Uterus (tissue), 4 donors: ENCODE data around the gene FATE1. TPM values are rescaled to one million over a fixed set of nuclear protein-coding genes. Genes with fewer than 3 reads are reported as not detected.

Source experiments
- DNase-seq, 2 donors: peaks; one replicate each; pipeline ENCODE4 v3.0.0-alpha.2; 2019 to 2020
- H3K27ac ChIP-seq, 2 donors: fragments of 200-600 bp; sonication (generic); 1 replicate in 1 of 2; 2 replicates in 1 of 2; pipeline ENCODE4 v1.5.1; 2016 to 2018
- H3K27me3 ChIP-seq, 2 donors: fragments of 200-600 bp; sonication (generic); one replicate each; pipeline ENCODE4 v1.5.1; 2018 to 2019; ENCODE audit warnings: control low read depth in 1 of 2
- H3K36me3 ChIP-seq, 2 donors: fragments of 200-600 bp; sonication (generic); one replicate each; pipeline ENCODE4 v1.5.1; 2019; ENCODE audit warnings: control low read depth in 1 of 2
- H3K4me1 ChIP-seq, 2 donors: fragments of 200-600 bp; sonication (generic); one replicate each; pipeline ENCODE4 v1.5.1; 2018 to 2019; ENCODE audit warnings: control low read depth in 1 of 2
- H3K4me3 ChIP-seq, 2 donors: fragments of 200-600 bp; sonication (generic); 1 replicate in 1 of 2; 2 replicates in 1 of 2; pipeline ENCODE4 v1.5.1; 2018 to 2019; ENCODE audit warnings: mild to moderate bottlenecking in 1 of 2
- H3K9me3 ChIP-seq, 2 donors: fragments of 200-600 bp; sonication (generic); one replicate each; pipeline ENCODE4 v1.5.1; 2019; ENCODE audit warnings: control low read depth in 1 of 2
- POLR2A ChIP-seq, 2 donors: fragments of 450-650 bp; IDR thresholded peaks; one replicate each; pipeline ENCODE4 v1.6.1; 2016; ENCODE audit warnings: antibody characterized with exemption in 2 of 2, mild to moderate bottlenecking in 1 of 2, moderate library complexity in 1 of 2
- intact Hi-C: fragments of 100-400 bp; cut with DNase I; formaldehyde crosslinking; loops from one replicate; pipeline ENCODE4 v1.15.1; 2023; ENCODE audit warnings: low total_unique reads
- total RNA-seq, 4 donors: library from RNA; depleted of rRNA in 3 of 4; stranded (reverse); fragments of >200 nt in 3 of 4; gene quantifications; one replicate each; pipeline versions ENCODE4 v1.1.0 to v1.2.4, GENCODE V29; 2014 to 2023
- TF ChIP-seq, protein P1 (sequence below), 4 experiments: fragments of 200-600 bp in 2 of 4; fragments of 450-650 bp in 2 of 4; sonication (generic) in 2 of 4; IDR thresholded peaks; one replicate each; pipeline ENCODE4 v1.5.1; 2016 to 2019; ENCODE audit warnings: antibody characterized with exemption in 4 of 4, mild to moderate bottlenecking in 2 of 4, moderate library complexity in 1 of 4
- donor health status: DM: yes; HTN: yes; CAD: no.

Gene FATE1
- total RNA-seq, 4 donors from 2014 or later: not detected

GRCh38 chrX:151699746-151700145, 16.1 kb upstream of the FATE1 start:
- no peak for TF ChIP-seq POLR2A (IDR thresholded peaks at IDR 0.05)
- TF ChIP-seq, protein P1, sequence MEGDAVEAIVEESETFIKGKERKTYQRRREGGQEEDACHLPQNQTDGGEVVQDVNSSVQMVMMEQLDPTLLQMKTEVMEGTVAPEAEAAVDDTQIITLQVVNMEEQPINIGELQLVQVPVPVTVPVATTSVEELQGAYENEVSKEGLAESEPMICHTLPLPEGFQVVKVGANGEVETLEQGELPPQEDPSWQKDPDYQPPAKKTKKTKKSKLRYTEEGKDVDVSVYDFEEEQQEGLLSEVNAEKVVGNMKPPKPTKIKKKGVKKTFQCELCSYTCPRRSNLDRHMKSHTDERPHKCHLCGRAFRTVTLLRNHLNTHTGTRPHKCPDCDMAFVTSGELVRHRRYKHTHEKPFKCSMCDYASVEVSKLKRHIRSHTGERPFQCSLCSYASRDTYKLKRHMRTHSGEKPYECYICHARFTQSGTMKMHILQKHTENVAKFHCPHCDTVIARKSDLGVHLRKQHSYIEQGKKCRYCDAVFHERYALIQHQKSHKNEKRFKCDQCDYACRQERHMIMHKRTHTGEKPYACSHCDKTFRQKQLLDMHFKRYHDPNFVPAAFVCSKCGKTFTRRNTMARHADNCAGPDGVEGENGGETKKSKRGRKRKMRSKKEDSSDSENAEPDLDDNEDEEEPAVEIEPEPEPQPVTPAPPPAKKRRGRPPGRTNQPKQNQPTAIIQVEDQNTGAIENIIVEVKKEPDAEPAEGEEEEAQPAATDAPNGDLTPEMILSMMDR (IDR thresholded peaks at IDR 0.05): no peak
- no peak overlapping the region for H3K27ac ChIP-seq
- H3K36me3 ChIP-seq: no peaks in the 10 kb centered on the region
- DNase-seq: no peak
- no peaks in the 10 kb centered on the region for H3K27me3 ChIP-seq
- no peaks in the 10 kb centered on the region for H3K9me3 ChIP-seq
- no peaks in the 10 kb centered on the region for H3K4me1 ChIP-seq
- intact Hi-C loops: no loop called here
- H3K4me3 ChIP-seq: no peak overlapping the region

DNA sequence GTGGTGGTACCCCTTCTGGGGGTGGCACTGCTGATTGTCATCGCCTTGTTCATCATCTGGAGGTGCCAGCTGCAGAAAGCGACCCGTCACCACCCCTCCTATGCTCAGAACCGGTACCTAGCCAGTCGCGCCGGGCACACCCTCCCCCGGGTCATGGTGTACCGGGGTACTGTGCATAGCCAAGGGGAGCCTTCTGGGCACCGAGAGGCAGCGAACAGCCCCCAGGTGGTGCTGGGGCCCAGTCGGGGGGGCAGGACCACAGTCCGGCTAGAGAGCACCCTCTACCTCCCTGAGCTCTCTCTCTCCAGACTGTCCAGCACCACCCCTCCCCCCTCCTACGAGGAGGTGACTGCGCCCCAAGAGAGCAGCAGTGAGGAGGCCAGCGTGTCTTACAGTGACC, 15.3 kb upstream of the FATE1 start:
- intact Hi-C loops: no loop called here
- no peak overlapping the region for H3K4me3 ChIP-seq
- no peaks in the 10 kb centered on the region for H3K4me1 ChIP-seq
- H3K27ac ChIP-seq: no peak overlapping the region
- H3K9me3 ChIP-seq: no peaks in the 10 kb centered on the region
- DNase-seq: no peak
- H3K27me3 ChIP-seq: no peaks in the 10 kb centered on the region
- TF ChIP-seq POLR2A (IDR thresholded peaks at IDR 0.05): no peak
- TF ChIP-seq, protein P1 (IDR thresholded peaks at IDR 0.05): no peak
- no peaks in the 10 kb centered on the region for H3K36me3 ChIP-seq

- Histone ChIP-seq H3K36me3 (no peaks in the 10 kb centered on the region), H3K4me1 (no peaks in the 10 kb centered on the region), H3K9me3 (no peaks in the 10 kb centered on the region), H3K4me3 (no peak overlapping the region), H3K27ac (no peak overlapping the region), H3K27me3 (no peaks in the 10 kb centered on the region)
- intact Hi-C loops: no loop called here
- TF ChIP-seq POLR2A (IDR thresholded peaks at IDR 0.05): no peak
- TF ChIP-seq, protein P1 (IDR thresholded peaks at IDR 0.05): no peak
- DNase-seq: no peak
These were observed 14.8 kb upstream of the FATE1 start for GRCh38 chrX:151701071-151701470.

- no peak for DNase-seq
- no peak overlapping the region for H3K27ac ChIP-seq
- TF ChIP-seq, protein P1 (IDR thresholded peaks at IDR 0.05): no peak
- no peak for TF ChIP-seq POLR2A (IDR thresholded peaks at IDR 0.05)
These were observed 14.3 kb upstream of the FATE1 start for GRCh38 chrX:151701531-151701930.

GRCh38 chrX:151702026-151702714, 13.7 kb upstream of the FATE1 start:
- intact Hi-C loops: no loop called here
- H3K27ac ChIP-seq: no peak overlapping the region
- no peaks in the 10 kb centered on the region for H3K9me3 ChIP-seq
- H3K4me3 ChIP-seq: no peak overlapping the region
- TF ChIP-seq, protein P1 (IDR thresholded peaks at IDR 0.05): no peak
- no peak for TF ChIP-seq POLR2A (IDR thresholded peaks at IDR 0.05)
- DNase-seq: no peak
- H3K4me1 ChIP-seq: no peaks in the 10 kb centered on the region
- H3K36me3 ChIP-seq: no peaks in the 10 kb centered on the region
- H3K27me3 ChIP-seq: no peaks in the 10 kb centered on the region

More at GRCh38 chrX:151701531-151701930, 14.3 kb upstream of the FATE1 start:
- Histone ChIP-seq H3K9me3 (no peaks in the 10 kb centered on the region), H3K27me3 (no peaks in the 10 kb centered on the region), H3K36me3 (no peaks in the 10 kb centered on the region), H3K4me1 (no peaks in the 10 kb centered on the region), H3K4me3 (no peak overlapping the region)
- intact Hi-C loops: no loop called here
